Neural progenitor cell (in vitro differentiated cells): ENCODE data around the gene JMJD8. TPM values are rescaled to one million over a fixed set of nuclear protein-coding genes. Genes with fewer than 3 reads are reported as not detected.

Source experiments
- DNase-seq: peaks from one replicate; pipeline ENCODE4 v3.0.0-alpha.2; 2016; ENCODE audit warnings: low spot score
- H2AFZ ChIP-seq: fragments of 200-600 bp; sonication (generic); replicated peaks from 2 replicates; pipeline ENCODE4 v1.6.1; 2016; ENCODE audit warnings: antibody characterized with exemption
- H3F3A ChIP-seq: fragments of 200-600 bp; sonication (generic); 2 replicates; pipeline ENCODE4 v1.6.1; 2016; ENCODE audit warnings: antibody characterized with exemption, low read depth
- H3K27ac ChIP-seq: fragments of 200-600 bp; sonication (generic); 2 replicates; pipeline ENCODE4 v1.5.1; 2016; ENCODE audit warnings: mild to moderate bottlenecking
- H3K27me3 ChIP-seq: fragments of 200-600 bp; sonication (generic); 2 replicates; pipeline ENCODE4 v1.6.1; 2016; ENCODE audit warnings: mild to moderate bottlenecking, moderate library complexity
- H3K36me3 ChIP-seq: fragments of 200-600 bp; sonication (generic); 2 replicates; pipeline ENCODE4 v1.5.1; 2016
- H3K4me1 ChIP-seq: fragments of 200-600 bp; sonication (generic); 2 replicates; pipeline ENCODE4 v1.6.1; 2016; ENCODE audit warnings: mixed run types
- H3K4me2 ChIP-seq: fragments of 200-600 bp; sonication (generic); 2 replicates; pipeline ENCODE4 v1.6.1; 2016
- H3K4me3 ChIP-seq: fragments of 200-600 bp; sonication (generic); 2 replicates; pipeline ENCODE4 v1.5.1; 2016
- H3K79me2 ChIP-seq: fragments of 200-600 bp; sonication (generic); 2 replicates; pipeline ENCODE4 v1.6.1; 2016; ENCODE audit warnings: low read depth
- H3K9ac ChIP-seq: fragments of 200-600 bp; sonication (generic); 2 replicates; pipeline ENCODE4 v1.6.1; 2016
- H3K9me3 ChIP-seq: fragments of 200-600 bp; sonication (generic); 2 replicates; pipeline ENCODE4 v1.5.1; 2016; ENCODE audit warnings: low read depth
- H4K20me1 ChIP-seq: fragments of 200-600 bp; sonication (generic); 2 replicates; pipeline ENCODE4 v1.6.1; 2016; ENCODE audit warnings: low read depth
- H3K27ac Mint-ChIP-seq: 3 replicates; pipeline ENCODE4 v1.8.0; 2021; ENCODE audit warnings: mixed read lengths
- H3K27me3 Mint-ChIP-seq: 2 replicates; pipeline ENCODE4 v1.8.0; 2022; ENCODE audit warnings: low read depth, mild to moderate bottlenecking, inconsistent platforms, moderate library complexity, mixed read lengths; ENCODE audit not compliant: insufficient read depth
- H3K36me3 Mint-ChIP-seq: 3 replicates; pipeline ENCODE4 v1.8.0; 2021; ENCODE audit warnings: mixed read lengths
- H3K4me1 Mint-ChIP-seq: 3 replicates; pipeline ENCODE4 v1.8.0; 2021; ENCODE audit warnings: mixed read lengths
- H3K4me3 Mint-ChIP-seq: 3 replicates; pipeline ENCODE4 v1.8.0; 2021; ENCODE audit warnings: mild to moderate bottlenecking, moderate library complexity, mixed read lengths
- H3K9me3 Mint-ChIP-seq: 3 replicates; pipeline ENCODE4 v1.8.0; 2020; ENCODE audit warnings: mixed read lengths
- CTCF ChIP-seq: fragments of 200-600 bp; sonication (generic); IDR thresholded peaks from 2 replicates; pipeline ENCODE4 v1.5.1; 2017; ENCODE audit warnings: antibody characterized with exemption, mild to moderate bottlenecking
- EZH2 ChIP-seq: fragments of 200-600 bp; sonication (generic); IDR thresholded peaks from 2 replicates; pipeline ENCODE4 v1.6.1; 2017; ENCODE audit warnings: antibody characterized with exemption, mild to moderate bottlenecking, moderate library complexity
- EZH2phosphoT487 ChIP-seq: fragments of 200-600 bp; sonication (generic); IDR thresholded peaks from 2 replicates; pipeline ENCODE4 v1.6.1; 2017; ENCODE audit warnings: antibody characterized with exemption
- total RNA-seq: library from RNA; depleted of rRNA; stranded (reverse); fragments of >200 nt; gene quantifications from 2 replicates; pipeline ENCODE4 v1.2.3, GENCODE V29; 2015; ENCODE audit warnings: low replicate concordance

Gene JMJD8
- total RNA-seq, 1 donor from 2014 or later = 32.1 TPM

DNA sequence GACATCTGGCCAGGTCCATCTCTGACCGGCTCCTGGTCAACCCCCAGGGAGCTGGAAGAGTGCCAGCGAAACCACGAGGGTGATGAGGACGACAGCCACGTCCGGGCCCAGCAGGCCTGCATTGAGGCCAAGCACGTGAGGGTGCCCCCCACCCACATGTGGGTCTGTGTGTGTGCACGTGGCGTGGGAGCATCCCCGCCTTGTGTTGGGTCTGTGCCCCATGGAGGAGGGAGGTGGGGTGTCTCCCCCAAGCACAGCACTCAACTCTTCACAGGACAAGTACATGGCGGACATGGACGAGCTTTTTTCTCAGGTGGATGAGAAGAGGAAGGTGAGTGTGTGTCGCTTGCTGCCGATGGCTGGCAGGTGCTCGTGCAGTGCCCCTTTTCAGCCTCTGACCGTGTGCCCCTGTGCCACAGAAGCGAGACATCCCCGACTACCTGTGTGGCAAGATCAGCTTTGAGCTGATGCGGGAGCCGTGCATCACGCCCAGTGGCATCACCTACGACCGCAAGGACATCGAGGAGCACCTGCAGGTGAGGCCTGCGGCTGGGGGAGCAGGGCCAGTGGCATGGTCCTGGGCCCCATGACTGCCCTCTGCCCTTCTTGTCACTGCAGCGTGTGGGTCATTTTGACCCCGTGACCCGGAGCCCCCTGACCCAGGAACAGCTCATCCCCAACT lies 2.2 kb downstream of the JMJD8 start:
- peaks cover 34% of the 10 kb centered on the region for H4K20me1 ChIP-seq
- Mint-ChIP-seq H3K9me3 (no peaks in the 10 kb centered on the region), H3K27ac (no peak overlapping the region), H3K4me3 (peak overlapping the region; percentile 82), H3K36me3 (peaks cover 3% of the 10 kb centered on the region), H3K4me1 (peaks cover 25% of the 10 kb centered on the region), H3K27me3 (peaks cover 8% of the 10 kb centered on the region)
- no peak overlapping the region for H3K9ac ChIP-seq
- H2AFZ ChIP-seq = no peak overlapping the region
- no peaks in the 10 kb centered on the region for H3K9me3 ChIP-seq
- no peak overlapping the region for H3K27ac ChIP-seq
- H3K79me2 ChIP-seq = peaks cover 33% of the 10 kb centered on the region
- no peaks in the 10 kb centered on the region for H3K27me3 ChIP-seq
- no peak for DNase-seq
- H3K4me3 ChIP-seq = peak overlapping the region; percentile 94
- H3K4me1 ChIP-seq = peaks cover 14% of the 10 kb centered on the region
- TF ChIP-seq CTCF (no peak), EZH2 (no peak), EZH2phosphoT487 (no peak)
- H3K4me2 ChIP-seq = peak overlapping the region; percentile 100
- peaks cover 58% of the 10 kb centered on the region for H3F3A ChIP-seq
- peaks cover 2% of the 10 kb centered on the region for H3K36me3 ChIP-seq

GRCh38 chr16:680967-681745 lies 3.0 kb downstream of the JMJD8 start:
- H4K20me1 ChIP-seq = peaks cover 34% of the 10 kb centered on the region
- DNase-seq = peak; percentile 53
- H3K27ac ChIP-seq = no peak overlapping the region
- peaks cover 25% of the 10 kb centered on the region for H3K4me1 Mint-ChIP-seq
- H3F3A ChIP-seq = peaks cover 60% of the 10 kb centered on the region
- peak overlapping the region; percentile 100 for H3K4me2 ChIP-seq
- peak overlapping the region; percentile 75 for H3K9ac ChIP-seq
- H3K9me3 Mint-ChIP-seq = no peaks in the 10 kb centered on the region
- TF ChIP-seq EZH2phosphoT487 (no peak), EZH2 (no peak), CTCF (peak; percentile 26)
- peak overlapping the region; percentile 82 for H3K4me3 Mint-ChIP-seq
- H2AFZ ChIP-seq = no peak overlapping the region
- peak overlapping the region; percentile 94 for H3K4me3 ChIP-seq
- H3K27me3 Mint-ChIP-seq = peaks cover 8% of the 10 kb centered on the region
- peaks cover 3% of the 10 kb centered on the region for H3K36me3 Mint-ChIP-seq
- peaks cover 2% of the 10 kb centered on the region for H3K36me3 ChIP-seq
- H3K9me3 ChIP-seq = no peaks in the 10 kb centered on the region
- no peak overlapping the region for H3K27ac Mint-ChIP-seq
- peaks cover 33% of the 10 kb centered on the region for H3K79me2 ChIP-seq
- peaks cover 14% of the 10 kb centered on the region for H3K4me1 ChIP-seq
- H3K27me3 ChIP-seq = peaks cover 3% of the 10 kb centered on the region

DNA sequence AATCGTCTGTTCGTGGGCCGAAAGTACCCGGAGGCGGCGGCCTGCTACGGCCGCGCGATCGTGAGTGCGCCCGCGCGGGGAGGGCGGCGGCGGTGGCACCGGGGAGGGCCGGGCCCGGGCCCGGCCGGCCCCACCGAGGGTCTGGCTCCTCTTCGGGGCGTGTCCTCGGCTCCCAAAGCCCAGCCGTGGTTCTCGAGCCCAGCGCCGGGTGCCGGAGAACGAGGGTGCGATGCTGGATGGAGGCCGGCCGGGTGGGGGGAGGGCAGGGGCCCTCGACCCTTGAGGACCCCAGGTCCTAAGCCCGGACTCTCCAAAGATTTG lies 3.5 kb downstream of the JMJD8 start:
- DNase-seq = no peak
- Mint-ChIP-seq H3K4me1 (peaks cover 25% of the 10 kb centered on the region), H3K36me3 (peaks cover 3% of the 10 kb centered on the region), H3K27me3 (peaks cover 8% of the 10 kb centered on the region), H3K4me3 (peak overlapping the region; percentile 82), H3K27ac (no peak overlapping the region), H3K9me3 (no peaks in the 10 kb centered on the region)
- no peak overlapping the region for H2AFZ ChIP-seq
- peak overlapping the region; percentile 72 for H3K27ac ChIP-seq
- no peak for TF ChIP-seq EZH2
- no peak for TF ChIP-seq EZH2phosphoT487
- TF ChIP-seq CTCF = no peak
- H3K36me3 ChIP-seq = peaks cover 2% of the 10 kb centered on the region
- H3K27me3 ChIP-seq = peaks cover 9% of the 10 kb centered on the region
- H3K9me3 ChIP-seq = no peaks in the 10 kb centered on the region
- peaks cover 33% of the 10 kb centered on the region for H3K79me2 ChIP-seq
- peak overlapping the region; percentile 100 for H3K4me2 ChIP-seq
- H3K4me3 ChIP-seq = peak overlapping the region; percentile 94
- H3K4me1 ChIP-seq = peaks cover 14% of the 10 kb centered on the region
- peaks cover 59% of the 10 kb centered on the region for H3F3A ChIP-seq
- H3K9ac ChIP-seq = peak overlapping the region; percentile 75
- H4K20me1 ChIP-seq = peaks cover 34% of the 10 kb centered on the region
